Erythroblast (primary cell): ENCODE measurements around the gene CCDC57.

Experiments
- GATA1 ChIP-seq: IDR thresholded peaks from 2 replicates; pipeline ENCODE4 v1.6.1; 2011; ENCODE audit warnings: low read depth, mild to moderate bottlenecking, control low read depth, low read length, moderate library complexity
- POLR2A ChIP-seq: IDR thresholded peaks from 2 replicates; pipeline ENCODE4 v1.6.1; 2011; ENCODE audit warnings: mild to moderate bottlenecking, low read length

GRCh38 chr17:82175201-82175600 is 37.4 kb downstream of the CCDC57 start:
- TF ChIP-seq POLR2A, result no peak
- TF ChIP-seq GATA1, result no peak
